ENCODE results near the gene PBXIP1. TPM values are rescaled to one million over a fixed set of nuclear protein-coding genes. Genes with fewer than 3 reads are reported as not detected.

Gene PBXIP1
- total RNA-seq, 1 donor from 2014 or later, result 29.9 TPM

DNA sequence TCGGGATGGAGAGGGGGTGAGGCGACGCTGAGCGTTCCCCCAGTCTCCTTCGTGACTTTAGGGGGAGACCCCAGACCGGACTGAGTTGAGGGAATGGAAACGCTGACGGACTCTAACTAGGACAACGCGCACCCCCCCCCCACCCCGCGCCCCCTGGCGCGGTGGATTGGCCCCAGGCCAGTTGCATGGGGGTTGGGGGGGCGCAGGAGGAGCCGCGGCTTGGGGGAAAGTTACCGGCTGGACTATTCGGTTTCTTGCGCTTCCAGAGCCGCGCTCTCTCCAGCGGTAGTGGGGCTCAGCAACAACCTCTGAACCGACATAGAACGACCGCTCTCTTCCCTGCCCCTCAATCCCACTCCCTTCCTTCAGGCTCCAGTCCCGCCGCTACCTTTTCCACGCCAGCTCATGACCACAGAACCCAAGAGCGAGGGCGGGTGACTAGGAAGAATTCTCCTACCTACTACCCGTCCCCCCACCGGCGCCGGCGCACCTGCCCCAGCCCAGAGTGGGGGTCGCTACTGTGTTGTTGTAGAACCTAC lies 47.4 kb upstream of the PBXIP1 start:
- Mint-ChIP-seq H3K4me1 (ENCODE audit: low read depth, unreplicated experiment) (peaks cover 10% of the 10 kb centered on the region), H3K9me3 (ENCODE audit: unreplicated experiment) (peaks cover 5% of the 10 kb centered on the region), H3K27ac (ENCODE audit: unreplicated experiment) (peak overlapping the region; percentile 34), H3K4me3 (ENCODE audit: unreplicated experiment) (peak overlapping the region; percentile 93), H3K27me3 (ENCODE audit: unreplicated experiment) (peaks cover 12% of the 10 kb centered on the region), H3K36me3 (ENCODE audit: unreplicated experiment) (no peaks in the 10 kb centered on the region)
- no peak for DNase-seq
- TF ChIP-seq, protein P1, sequence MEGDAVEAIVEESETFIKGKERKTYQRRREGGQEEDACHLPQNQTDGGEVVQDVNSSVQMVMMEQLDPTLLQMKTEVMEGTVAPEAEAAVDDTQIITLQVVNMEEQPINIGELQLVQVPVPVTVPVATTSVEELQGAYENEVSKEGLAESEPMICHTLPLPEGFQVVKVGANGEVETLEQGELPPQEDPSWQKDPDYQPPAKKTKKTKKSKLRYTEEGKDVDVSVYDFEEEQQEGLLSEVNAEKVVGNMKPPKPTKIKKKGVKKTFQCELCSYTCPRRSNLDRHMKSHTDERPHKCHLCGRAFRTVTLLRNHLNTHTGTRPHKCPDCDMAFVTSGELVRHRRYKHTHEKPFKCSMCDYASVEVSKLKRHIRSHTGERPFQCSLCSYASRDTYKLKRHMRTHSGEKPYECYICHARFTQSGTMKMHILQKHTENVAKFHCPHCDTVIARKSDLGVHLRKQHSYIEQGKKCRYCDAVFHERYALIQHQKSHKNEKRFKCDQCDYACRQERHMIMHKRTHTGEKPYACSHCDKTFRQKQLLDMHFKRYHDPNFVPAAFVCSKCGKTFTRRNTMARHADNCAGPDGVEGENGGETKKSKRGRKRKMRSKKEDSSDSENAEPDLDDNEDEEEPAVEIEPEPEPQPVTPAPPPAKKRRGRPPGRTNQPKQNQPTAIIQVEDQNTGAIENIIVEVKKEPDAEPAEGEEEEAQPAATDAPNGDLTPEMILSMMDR (IDR thresholded peaks at IDR 0.05; ENCODE audit: partially characterized antibody, unreplicated experiment), result no peak

DNA sequence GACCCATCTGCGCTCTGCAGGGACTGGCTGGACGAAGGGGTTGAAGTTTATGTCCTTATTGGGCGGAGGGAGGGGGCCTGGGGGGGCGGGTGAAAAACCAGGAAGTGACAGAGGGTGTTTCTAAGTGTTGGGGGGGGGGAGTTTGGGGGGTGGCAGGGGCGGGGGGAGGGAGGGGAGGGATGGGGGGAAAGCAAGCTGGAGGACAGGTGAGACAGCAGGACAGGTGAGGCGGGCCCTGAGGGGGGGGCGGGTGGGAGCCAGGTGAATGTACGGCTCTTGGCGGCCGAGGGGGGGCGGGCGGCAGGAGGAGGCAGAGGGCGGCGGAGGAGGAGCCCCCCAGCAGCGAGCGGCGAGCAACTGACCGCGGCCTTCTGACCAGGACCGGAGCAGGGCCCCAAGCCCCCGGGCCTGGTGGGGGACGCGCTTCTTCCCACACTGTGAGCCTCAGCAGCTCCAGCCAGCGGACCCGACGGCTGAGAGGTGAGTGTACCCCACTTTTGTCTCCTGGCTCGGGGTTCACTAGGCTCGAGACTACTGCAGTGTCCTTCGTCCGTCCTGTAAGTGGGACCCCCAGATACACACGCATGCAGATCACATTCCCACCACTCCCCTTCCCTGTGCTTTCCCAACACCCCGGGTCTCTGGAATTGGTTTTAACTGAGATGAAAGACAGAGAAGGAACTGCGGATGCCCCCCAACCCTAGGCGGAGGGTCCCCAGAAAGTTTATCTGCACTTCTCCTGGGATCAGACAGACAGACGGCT lies 46.7 kb upstream of the PBXIP1 start, which contains the start of gene ZBTB7B:
TSS of gene ZBTB7B (plus strand) at position 339 of the 763 bp plus-strand sequence. CDS start 11,859 bp downstream, outside the sequence.
- H3K4me1 Mint-ChIP-seq (ENCODE audit: low read depth, unreplicated experiment), result peaks cover 10% of the 10 kb centered on the region
- peak within 1 kb of the TSS; percentile 34 for H3K27ac Mint-ChIP-seq (ENCODE audit: unreplicated experiment)
- H3K9me3 Mint-ChIP-seq (ENCODE audit: unreplicated experiment), result peaks cover 5% of the 10 kb centered on the region
- TF ChIP-seq, protein P1 (IDR thresholded peaks at IDR 0.05; ENCODE audit: partially characterized antibody, unreplicated experiment), result no peak
- H3K36me3 Mint-ChIP-seq (ENCODE audit: unreplicated experiment), result no peaks in the 10 kb centered on the region
- peaks cover 12% of the 10 kb centered on the region for H3K27me3 Mint-ChIP-seq (ENCODE audit: unreplicated experiment)
- DNase-seq, result no peak
- peak within 1 kb of the TSS; percentile 93 for H3K4me3 Mint-ChIP-seq (ENCODE audit: unreplicated experiment)

DNA sequence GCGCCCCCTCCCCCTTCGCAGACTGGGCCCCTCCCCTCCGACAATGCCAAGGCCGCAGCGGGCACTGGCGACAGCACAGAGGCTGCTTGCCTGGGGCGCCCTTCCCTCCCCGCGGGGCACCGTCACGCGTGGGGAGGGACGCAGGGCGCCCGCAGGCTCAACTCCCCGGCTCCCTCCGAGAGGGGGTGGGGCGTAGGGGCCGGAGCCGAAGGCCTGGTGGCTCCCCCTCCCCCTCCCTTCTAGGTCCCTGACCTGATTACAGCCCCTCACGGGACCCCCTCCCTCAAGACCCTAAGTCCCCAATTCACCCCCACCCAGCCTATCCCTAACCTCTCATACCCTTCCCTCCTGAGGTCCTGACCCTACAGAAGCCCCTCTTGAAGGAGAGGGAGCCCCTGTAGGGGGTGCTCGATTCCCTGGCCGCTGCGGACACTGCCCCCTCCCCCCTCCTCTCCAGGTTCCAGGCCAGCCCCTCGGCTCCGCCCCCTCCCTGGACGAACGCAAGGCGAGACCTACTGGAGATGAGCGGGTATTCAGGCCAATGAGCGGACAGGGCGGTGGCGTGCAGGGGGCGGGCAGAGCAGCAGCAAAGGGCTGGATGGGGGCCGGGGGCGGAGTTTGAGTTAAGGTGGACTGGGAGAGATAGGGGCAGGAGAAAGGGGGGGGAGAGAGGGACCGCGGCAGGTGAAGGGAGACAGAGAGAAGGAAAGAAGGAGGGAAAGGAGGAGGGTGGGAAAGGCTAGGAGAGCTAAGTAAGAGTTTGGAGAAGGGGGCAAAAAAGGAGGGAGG lies 46.0 kb upstream of the PBXIP1 start:
- TF ChIP-seq, protein P1 (IDR thresholded peaks at IDR 0.05; ENCODE audit: partially characterized antibody, unreplicated experiment), result no peak
- DNase-seq, result peak; percentile 100
- no peak overlapping the region for H3K27ac Mint-ChIP-seq (ENCODE audit: unreplicated experiment)
- H3K4me1 Mint-ChIP-seq (ENCODE audit: low read depth, unreplicated experiment), result peaks cover 10% of the 10 kb centered on the region
- H3K9me3 Mint-ChIP-seq (ENCODE audit: unreplicated experiment), result peaks cover 5% of the 10 kb centered on the region
- no peaks in the 10 kb centered on the region for H3K36me3 Mint-ChIP-seq (ENCODE audit: unreplicated experiment)
- peak overlapping the region; percentile 82 for H3K4me3 Mint-ChIP-seq (ENCODE audit: unreplicated experiment)
- H3K27me3 Mint-ChIP-seq (ENCODE audit: unreplicated experiment), result peaks cover 12% of the 10 kb centered on the region

DNA sequence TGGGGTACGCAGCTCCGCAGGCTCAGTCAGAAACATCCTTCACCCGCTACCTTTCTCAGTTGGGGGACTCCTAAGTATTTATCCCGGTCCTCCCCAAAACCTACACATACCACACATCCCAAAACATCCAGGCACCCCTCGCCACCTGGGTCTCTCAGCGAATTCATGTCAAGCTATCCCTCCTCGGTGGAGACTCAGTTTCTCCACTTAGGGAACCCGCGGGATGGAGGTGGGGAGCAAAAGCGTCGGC lies 45.5 kb upstream of the PBXIP1 start:
- Mint-ChIP-seq H3K4me3 (ENCODE audit: unreplicated experiment) (peak overlapping the region; percentile 75), H3K4me1 (ENCODE audit: low read depth, unreplicated experiment) (peaks cover 9% of the 10 kb centered on the region), H3K27ac (ENCODE audit: unreplicated experiment) (no peak overlapping the region), H3K27me3 (ENCODE audit: unreplicated experiment) (peaks cover 12% of the 10 kb centered on the region), H3K9me3 (ENCODE audit: unreplicated experiment) (peaks cover 5% of the 10 kb centered on the region), H3K36me3 (ENCODE audit: unreplicated experiment) (no peaks in the 10 kb centered on the region)
- TF ChIP-seq, protein P1 (IDR thresholded peaks at IDR 0.05; ENCODE audit: partially characterized antibody, unreplicated experiment), result no peak
- no peak for DNase-seq

All from glutamatergic neuron (in vitro differentiated cells).